H9 (cell line): Measurements from ENCODE around the gene GNRHR. TPM values are rescaled to one million over a fixed set of nuclear protein-coding genes. Genes with fewer than 3 reads are reported as not detected.

Experiments
- DNase-seq: peaks from one replicate; pipeline ENCODE4 v3.0.0-alpha.2; 2017
- H2AFZ ChIP-seq: one replicate; pipeline ENCODE4 v1.6.1; 2013; ENCODE audit warnings: mild to moderate bottlenecking, low read length, control low read depth, moderate library complexity
- H2AK5ac ChIP-seq: 2 replicates; pipeline ENCODE4 v1.6.1; 2013; ENCODE audit warnings: low read length, control low read depth, mixed read lengths; ENCODE audit not compliant: insufficient read length
- H2BK120ac ChIP-seq: one replicate; pipeline ENCODE4 v1.6.1; 2013; ENCODE audit warnings: low read depth, mild to moderate bottlenecking, low read length, control low read depth, inconsistent platforms; ENCODE audit not compliant: poor library complexity, severe bottlenecking
- H2BK12ac ChIP-seq: 2 replicates; pipeline ENCODE4 v1.6.1; 2013; ENCODE audit warnings: low read length, control low read depth, mixed read lengths, low read depth; ENCODE audit not compliant: insufficient read length
- H2BK15ac ChIP-seq: 2 replicates; pipeline ENCODE4 v1.6.1; 2013; ENCODE audit warnings: low read depth, low read length, control low read depth
- H2BK20ac ChIP-seq: one replicate; pipeline ENCODE4 v1.6.1; 2013; ENCODE audit warnings: low read depth, mild to moderate bottlenecking, low read length, control low read depth, inconsistent platforms; ENCODE audit not compliant: poor library complexity, severe bottlenecking
- H2BK5ac ChIP-seq: 2 replicates; pipeline ENCODE4 v1.6.1; 2013; ENCODE audit warnings: low read length, control low read depth, mixed read lengths; ENCODE audit not compliant: insufficient read length
- H3K14ac ChIP-seq: 2 replicates; pipeline ENCODE4 v1.6.1; 2013; ENCODE audit warnings: low read length, control low read depth; ENCODE audit not compliant: insufficient read depth
- H3K18ac ChIP-seq: 2 replicates; pipeline ENCODE4 v1.6.1; 2013; ENCODE audit warnings: low read depth, mild to moderate bottlenecking, mixed read lengths, low read length, control low read depth; ENCODE audit not compliant: insufficient read length
- H3K23ac ChIP-seq: 2 replicates; pipeline ENCODE4 v1.6.1; 2013; ENCODE audit warnings: low read length, control low read depth, mixed read lengths, low read depth; ENCODE audit not compliant: insufficient read length
- H3K23me2 ChIP-seq: 2 replicates; pipeline ENCODE4 v1.6.1; 2013; ENCODE audit warnings: low read depth, mild to moderate bottlenecking, mixed read lengths, low read length, control low read depth; ENCODE audit not compliant: insufficient read length, poor library complexity, severe bottlenecking
- H3K27ac ChIP-seq: 2 replicates; pipeline ENCODE4 v1.5.1; 2013; ENCODE audit warnings: low read length, control low read depth, mixed read lengths, low read depth; ENCODE audit not compliant: insufficient read length
- H3K27me3 ChIP-seq: 2 replicates; pipeline ENCODE4 v1.6.1; 2013; ENCODE audit warnings: low read length, control low read depth, inconsistent platforms; ENCODE audit not compliant: insufficient read depth
- H3K4ac ChIP-seq: 2 replicates; pipeline ENCODE4 v1.6.1; 2013; ENCODE audit warnings: low read depth, mild to moderate bottlenecking, control low read depth, inconsistent platforms, low read length, moderate library complexity
- H3K4me1 ChIP-seq: 2 replicates; pipeline ENCODE4 v1.6.1; 2013; ENCODE audit warnings: low read length, control low read depth, inconsistent platforms; ENCODE audit not compliant: insufficient read depth
- H3K4me2 ChIP-seq: 2 replicates; pipeline ENCODE4 v1.6.1; 2013; ENCODE audit warnings: low read length, control low read depth, mixed read lengths; ENCODE audit not compliant: insufficient read length, insufficient read depth
- H3K56ac ChIP-seq: 2 replicates; pipeline ENCODE4 v1.6.1; 2013; ENCODE audit warnings: low read depth, mild to moderate bottlenecking, mixed read lengths, low read length, control low read depth; ENCODE audit not compliant: insufficient read length
- H3K79me1 ChIP-seq: 2 replicates; pipeline ENCODE4 v1.6.1; 2013; ENCODE audit warnings: low read depth, mild to moderate bottlenecking, moderate library complexity, low read length, control low read depth, inconsistent platforms; ENCODE audit not compliant: insufficient read depth, poor library complexity, severe bottlenecking
- H3K79me2 ChIP-seq: 2 replicates; pipeline ENCODE4 v1.6.1; 2013; ENCODE audit warnings: low read length, control low read depth, inconsistent platforms; ENCODE audit not compliant: insufficient read depth
- H3K9ac ChIP-seq: 2 replicates; pipeline ENCODE4 v1.6.1; 2013; ENCODE audit warnings: low read length, control low read depth, mixed read lengths; ENCODE audit not compliant: insufficient read length; ENCODE audit errors: extremely low read depth
- H3K9me3 ChIP-seq: one replicate; pipeline ENCODE4 v1.6.1; 2013; ENCODE audit warnings: low read depth, low read length, inconsistent platforms; ENCODE audit not compliant: control insufficient read depth
- H3T11ph ChIP-seq: one replicate; pipeline ENCODE4 v1.6.1; 2013; ENCODE audit warnings: mild to moderate bottlenecking, low read length, control low read depth, inconsistent platforms
- H4K20me1 ChIP-seq: one replicate; pipeline ENCODE4 v1.6.1; 2013; ENCODE audit not compliant: control insufficient read depth, insufficient read length, insufficient read depth
- H4K5ac ChIP-seq: 2 replicates; pipeline ENCODE4 v1.6.1; 2013; ENCODE audit warnings: low read depth, mild to moderate bottlenecking, mixed read lengths, low read length, control low read depth; ENCODE audit not compliant: insufficient read length
- H4K8ac ChIP-seq: replicated peaks from 2 replicates; pipeline ENCODE4 v1.6.1; 2013; ENCODE audit warnings: low read length, control low read depth, mixed read lengths, low read depth; ENCODE audit not compliant: insufficient read length
- H4K91ac ChIP-seq: 2 replicates; pipeline ENCODE4 v1.6.1; 2013; ENCODE audit warnings: low read depth, mild to moderate bottlenecking, moderate library complexity, mixed read lengths, low read length, control low read depth; ENCODE audit not compliant: insufficient read length
- H3K27ac Mint-ChIP-seq, 3 experiments: 2 replicates in 2 of 3; 3 replicates in 1 of 3; pipeline ENCODE4 v1.8.0; 2020 to 2021; ENCODE audit warnings: mixed read lengths in 3 of 3, mild to moderate bottlenecking in 1 of 3, moderate library complexity in 1 of 3
- H3K27me3 Mint-ChIP-seq: 2 replicates; pipeline ENCODE4 v1.8.0; 2021; ENCODE audit warnings: low read depth, mild to moderate bottlenecking, moderate library complexity, mixed read lengths
- H3K36me3 Mint-ChIP-seq, 3 experiments: 2 replicates in 2 of 3; 3 replicates in 1 of 3; pipeline ENCODE4 v1.8.0; 2020 to 2021; ENCODE audit warnings: low read depth in 3 of 3, mixed read lengths in 3 of 3; ENCODE audit not compliant: insufficient read depth in 1 of 3
- H3K4me1 Mint-ChIP-seq, 2 experiments: 2 replicates each; pipeline ENCODE4 v1.8.0; 2020; ENCODE audit warnings: mixed read lengths in 2 of 2
- H3K4me3 Mint-ChIP-seq, 2 experiments: 2 replicates in 1 of 2; 3 replicates in 1 of 2; pipeline ENCODE4 v1.8.0; 2020 to 2021; ENCODE audit warnings: mild to moderate bottlenecking in 2 of 2, mixed read lengths in 2 of 2, moderate library complexity in 1 of 2
- H3K9me3 Mint-ChIP-seq, 2 experiments: 2 replicates in 1 of 2; 3 replicates in 1 of 2; pipeline ENCODE4 v1.8.0; 2020; ENCODE audit warnings: mild to moderate bottlenecking in 2 of 2, mixed read lengths in 2 of 2, moderate library complexity in 1 of 2
- WGBS: extraction: QIAGEN DNeasy Blood & Tissue Kit; methylation state at CpG from one replicate; pipeline ENCODE4 v1.1.7; 2013; ENCODE audit warnings: missing lambda C conversion rate, low lambda C conversion rate, mixed read lengths; ENCODE audit not compliant: insufficient read length; ENCODE audit errors: extremely low coverage; 5-methylcytosine and 5-hydroxymethylcytosine counted together
- total RNA-seq: library from RNA; stranded (reverse); gene quantifications from 2 replicates; pipeline ENCODE4 v1.2.1, GENCODE V29; 2021
- TF ChIP-seq, protein P1 (sequence below): fragments of 200-600 bp; sonication (generic); conservative IDR thresholded peaks from 3 replicates; pipeline ENCODE4 v1.8.0; 2021; ENCODE audit warnings: antibody characterized with exemption, mild to moderate bottlenecking

GNRHR gene
- total RNA-seq, 1 experiment from 2014 or later: not detected

DNA sequence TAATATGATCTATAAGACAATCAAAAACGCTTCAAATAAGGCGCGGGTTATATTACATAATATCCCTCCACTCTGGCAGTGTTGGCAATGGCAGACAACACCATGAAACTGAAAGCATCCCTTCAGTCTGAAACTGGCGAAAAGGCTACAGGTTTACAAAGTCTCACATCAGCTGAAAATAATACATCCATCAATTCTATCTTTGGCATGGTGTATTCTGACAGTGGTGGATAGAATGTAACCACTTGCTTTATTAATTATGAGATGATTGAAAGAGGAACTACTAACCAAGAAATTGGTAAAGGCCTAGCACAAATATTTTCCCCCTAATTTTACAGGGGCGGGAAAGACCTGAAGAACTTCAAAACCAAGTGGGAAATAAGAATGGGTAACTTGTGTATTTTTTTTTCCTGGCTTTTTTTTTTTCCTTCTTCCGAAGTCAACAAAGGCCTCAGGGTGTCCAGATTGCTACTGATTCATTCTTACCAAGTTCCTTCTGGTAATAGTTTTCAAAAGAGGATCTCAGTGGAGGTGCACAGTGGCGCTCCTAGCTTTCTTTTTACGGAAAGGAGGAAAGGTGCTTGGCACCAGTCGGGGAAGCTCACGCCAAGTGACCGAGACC is 54.0 kb downstream of the GNRHR start:
- no peaks in the 10 kb centered on the region for H3K27me3 ChIP-seq
- H2BK20ac ChIP-seq: no peak overlapping the region
- no CpG with 5 or more reads among the region's 11 CpGs for WGBS
- H3K9ac ChIP-seq: peak overlapping the region; percentile 92
- peaks cover 13 to 15% of the 10 kb centered on the region in 2 experiments for H3K4me1 Mint-ChIP-seq
- H2BK5ac ChIP-seq: no peak overlapping the region
- no peak overlapping the region for H2BK120ac ChIP-seq
- no peaks in the 10 kb centered on the region for H3K9me3 Mint-ChIP-seq
- peaks cover 9 to 12% (median 12%) of the 10 kb centered on the region in 3 experiments for H3K36me3 Mint-ChIP-seq
- peak overlapping the region; percentile 94 for H3K14ac ChIP-seq
- H2AFZ ChIP-seq: no peak overlapping the region
- H3K4me2 ChIP-seq: peak overlapping the region; percentile 78
- H4K91ac ChIP-seq: no peak overlapping the region
- no peak overlapping the region for H4K5ac ChIP-seq
- H3T11ph ChIP-seq: no peak overlapping the region
- no peak overlapping the region for H3K4ac ChIP-seq
- H3K56ac ChIP-seq: no peak overlapping the region
- H3K23ac ChIP-seq: no peak overlapping the region
- no peaks in the 10 kb centered on the region for H3K4me1 ChIP-seq
- H2AK5ac ChIP-seq: no peak overlapping the region
- no peaks in the 10 kb centered on the region for H3K23me2 ChIP-seq
- H3K27ac Mint-ChIP-seq: peak overlapping the region; percentile 60 to 96 (median 79); a peak in 5 of 7 replicates
- no peaks in the 10 kb centered on the region for H3K27me3 Mint-ChIP-seq
- H4K8ac ChIP-seq: no peak overlapping the region
- peak overlapping the region; percentile 84 to 88 for H3K4me3 Mint-ChIP-seq
- H3K79me2 ChIP-seq: peaks cover 18% of the 10 kb centered on the region
- H4K20me1 ChIP-seq: no peaks in the 10 kb centered on the region
- TF ChIP-seq, protein P1, sequence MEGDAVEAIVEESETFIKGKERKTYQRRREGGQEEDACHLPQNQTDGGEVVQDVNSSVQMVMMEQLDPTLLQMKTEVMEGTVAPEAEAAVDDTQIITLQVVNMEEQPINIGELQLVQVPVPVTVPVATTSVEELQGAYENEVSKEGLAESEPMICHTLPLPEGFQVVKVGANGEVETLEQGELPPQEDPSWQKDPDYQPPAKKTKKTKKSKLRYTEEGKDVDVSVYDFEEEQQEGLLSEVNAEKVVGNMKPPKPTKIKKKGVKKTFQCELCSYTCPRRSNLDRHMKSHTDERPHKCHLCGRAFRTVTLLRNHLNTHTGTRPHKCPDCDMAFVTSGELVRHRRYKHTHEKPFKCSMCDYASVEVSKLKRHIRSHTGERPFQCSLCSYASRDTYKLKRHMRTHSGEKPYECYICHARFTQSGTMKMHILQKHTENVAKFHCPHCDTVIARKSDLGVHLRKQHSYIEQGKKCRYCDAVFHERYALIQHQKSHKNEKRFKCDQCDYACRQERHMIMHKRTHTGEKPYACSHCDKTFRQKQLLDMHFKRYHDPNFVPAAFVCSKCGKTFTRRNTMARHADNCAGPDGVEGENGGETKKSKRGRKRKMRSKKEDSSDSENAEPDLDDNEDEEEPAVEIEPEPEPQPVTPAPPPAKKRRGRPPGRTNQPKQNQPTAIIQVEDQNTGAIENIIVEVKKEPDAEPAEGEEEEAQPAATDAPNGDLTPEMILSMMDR: no peak
- no peaks in the 10 kb centered on the region for H3K9me3 ChIP-seq
- H3K18ac ChIP-seq: peak overlapping the region; percentile 88
- H3K27ac ChIP-seq: no peak overlapping the region
- no peak overlapping the region for H2BK15ac ChIP-seq
- peaks cover 9% of the 10 kb centered on the region for H3K79me1 ChIP-seq
- no peak for DNase-seq
- no peak overlapping the region for H2BK12ac ChIP-seq
